Stomach (tissue), 9 donors: Measurements from ENCODE around the gene SEMA5A. TPM values are rescaled to one million over a fixed set of nuclear protein-coding genes. Genes with fewer than 3 reads are reported as not detected.

Experiments used
- DNase-seq, 2 donors: peaks; one replicate each; pipeline versions ENCODE4 v3.0.0 to v3.0.0-alpha.2; 2013 to 2019
- H3K27ac ChIP-seq, 5 donors: fragments of 200-600 bp in 4 of 5; sonication (generic) in 4 of 5; one replicate each; pipeline ENCODE4 v1.5.1; 2013 to 2019; ENCODE audit warnings: mild to moderate bottlenecking in 1 of 5, moderate library complexity in 1 of 5
- H3K27me3 ChIP-seq, 3 donors: fragments of 200-600 bp; sonication (generic); one replicate each; pipeline ENCODE4 v1.5.1; 2017 to 2019; ENCODE audit warnings: mixed run types in 1 of 3
- H3K36me3 ChIP-seq, 4 donors: fragments of 200-600 bp; sonication (generic); 1 replicate in 3 of 4; 2 replicates in 1 of 4; pipeline ENCODE4 v1.5.1; 2016 to 2019
- H3K4me1 ChIP-seq, 4 donors: fragments of 200-600 bp; sonication (generic); one replicate each; pipeline ENCODE4 v1.5.1; 2016 to 2019
- H3K4me3 ChIP-seq, 4 donors: fragments of 200-600 bp; sonication (generic) in 3 of 4; one replicate each; pipeline ENCODE4 v1.5.1; 2016 to 2019; ENCODE audit warnings: mild to moderate bottlenecking in 1 of 4
- H3K9me3 ChIP-seq, 4 donors: fragments of 200-600 bp; sonication (generic); one replicate each; pipeline ENCODE4 v1.5.1; 2016 to 2019
- EP300 ChIP-seq: sonication (generic); formaldehyde crosslinking; IDR thresholded peaks from one replicate; pipeline ENCODE4 v1.6.1; 2017; ENCODE audit warnings: antibody characterized with exemption
- POLR2A ChIP-seq, 4 donors: fragments of 450-650 bp; IDR thresholded peaks; one replicate each; pipeline ENCODE4 v1.6.1; 2016; ENCODE audit warnings: antibody characterized with exemption in 4 of 4, control low read depth in 2 of 4, mild to moderate bottlenecking in 1 of 4, moderate library complexity in 1 of 4
- POLR2AphosphoS5 ChIP-seq, 3 donors: sonication (generic); formaldehyde crosslinking; IDR thresholded peaks; one replicate each; pipeline ENCODE4 v1.6.1; 2016; ENCODE audit warnings: antibody characterized with exemption in 3 of 3
- WGBS, 5 donors: extraction: QIAGEN DNeasy Blood & Tissue Kit in 3 of 5; methylation state at CpG; one replicate each; pipeline versions ENCODE4 v1.1.5 to v1.1.7; 2013 to 2018; 5-methylcytosine and 5-hydroxymethylcytosine counted together
- intact Hi-C: fragments of 100-400 bp; cut with DNase I; formaldehyde crosslinking; loops from one replicate; pipeline ENCODE4 v1.15.1; 2023; ENCODE audit warnings: low total_unique reads
- polyA plus RNA-seq, 3 donors: library from polyadenylated mRNA; stranded (reverse); fragments of 200-250 nt; gene quantifications; one replicate each; pipeline ENCODE4 v1.2.3, GENCODE V29; 2013
- total RNA-seq, 5 donors: library from RNA; depleted of rRNA; stranded (reverse); fragments of >200 nt; gene quantifications; one replicate each; pipeline versions ENCODE4 v1.1.0 to v1.2.3, GENCODE V29; 2014 to 2016
- TF ChIP-seq, protein P1 (sequence below), 7 experiments: fragments of 450-650 bp in 4 of 7; fragments of 200-600 bp in 3 of 7; sonication (generic) in 3 of 7; IDR thresholded peaks; one replicate each; pipeline ENCODE4 v1.5.1; 2016 to 2019; ENCODE audit warnings: antibody characterized with exemption in 7 of 7, control low read depth in 2 of 7, mild to moderate bottlenecking in 1 of 7
- donor health status: healthy with polysubstance abuse.
- donor health status: Bipolar disorder and iron deficiency.
- donor health status: healthy.

SEMA5A gene
- total and polyA plus RNA-seq, 8 donors: 0.62 to 26.4 (median 3.2) TPM

DNA sequence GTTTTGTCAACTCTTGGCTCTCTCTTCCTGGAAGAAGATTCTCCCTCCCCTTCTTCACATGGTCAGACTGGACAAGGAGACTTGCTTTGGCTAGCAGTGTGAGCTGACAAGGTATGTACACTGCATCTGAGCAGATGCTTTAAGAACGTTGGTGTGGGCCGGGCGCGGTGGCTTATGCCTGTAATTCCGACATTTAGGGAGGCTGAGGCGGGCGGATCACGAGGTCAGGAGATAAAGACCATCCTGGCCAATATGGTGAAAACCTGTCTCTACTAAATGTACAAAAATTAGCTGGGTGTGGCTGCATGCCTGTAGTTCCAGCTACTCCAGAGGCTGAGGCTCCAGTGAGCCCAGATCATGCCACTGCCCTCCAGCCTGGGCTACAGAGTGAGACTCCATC lies 26.4 kb upstream of the SEMA5A start:
- TF ChIP-seq POLR2A (IDR thresholded peaks at IDR 0.05) (no peak), POLR2AphosphoS5 (IDR thresholded peaks at IDR 0.05) (no peak), EP300 (no peak)
- TF ChIP-seq, protein P1, sequence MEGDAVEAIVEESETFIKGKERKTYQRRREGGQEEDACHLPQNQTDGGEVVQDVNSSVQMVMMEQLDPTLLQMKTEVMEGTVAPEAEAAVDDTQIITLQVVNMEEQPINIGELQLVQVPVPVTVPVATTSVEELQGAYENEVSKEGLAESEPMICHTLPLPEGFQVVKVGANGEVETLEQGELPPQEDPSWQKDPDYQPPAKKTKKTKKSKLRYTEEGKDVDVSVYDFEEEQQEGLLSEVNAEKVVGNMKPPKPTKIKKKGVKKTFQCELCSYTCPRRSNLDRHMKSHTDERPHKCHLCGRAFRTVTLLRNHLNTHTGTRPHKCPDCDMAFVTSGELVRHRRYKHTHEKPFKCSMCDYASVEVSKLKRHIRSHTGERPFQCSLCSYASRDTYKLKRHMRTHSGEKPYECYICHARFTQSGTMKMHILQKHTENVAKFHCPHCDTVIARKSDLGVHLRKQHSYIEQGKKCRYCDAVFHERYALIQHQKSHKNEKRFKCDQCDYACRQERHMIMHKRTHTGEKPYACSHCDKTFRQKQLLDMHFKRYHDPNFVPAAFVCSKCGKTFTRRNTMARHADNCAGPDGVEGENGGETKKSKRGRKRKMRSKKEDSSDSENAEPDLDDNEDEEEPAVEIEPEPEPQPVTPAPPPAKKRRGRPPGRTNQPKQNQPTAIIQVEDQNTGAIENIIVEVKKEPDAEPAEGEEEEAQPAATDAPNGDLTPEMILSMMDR (IDR thresholded peaks at IDR 0.05): no peak
- Histone ChIP-seq H3K9me3 (no peaks in the 10 kb centered on the region), H3K27ac (no peak overlapping the region), H3K36me3 (no peaks in the 10 kb centered on the region), H3K27me3 (no peaks in the 10 kb centered on the region), H3K4me3 (no peak overlapping the region), H3K4me1 (no peaks in the 10 kb centered on the region)
- intact Hi-C loops: no loop called here
- WGBS, 5 donors: 85 to 92% (median 87%) methylated on average over 8 of the region's 8 CpGs
- DNase-seq: no peak

DNA sequence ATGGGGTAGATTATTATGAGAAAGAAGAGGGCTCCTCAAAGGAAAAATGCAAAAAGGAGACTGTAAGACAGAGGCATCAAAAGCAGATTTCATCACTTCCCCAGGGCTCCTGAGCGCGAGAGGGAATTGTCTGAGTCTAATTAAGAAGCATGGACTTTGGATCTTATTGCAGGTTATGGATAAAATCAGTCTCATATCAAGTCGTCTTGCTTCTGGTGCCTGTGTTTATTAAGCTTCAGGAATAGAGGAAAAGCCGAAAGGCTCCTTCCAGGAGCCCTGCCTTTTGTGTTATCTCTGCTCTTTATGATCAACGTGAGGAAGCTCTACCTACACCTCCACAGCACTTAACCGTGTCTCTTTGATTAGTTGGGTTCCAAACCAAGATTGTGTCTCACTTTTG lies 25.0 kb upstream of the SEMA5A start:
- TF ChIP-seq POLR2AphosphoS5 (IDR thresholded peaks at IDR 0.05): no peak
- TF ChIP-seq EP300: no peak
- TF ChIP-seq, protein P1 (IDR thresholded peaks at IDR 0.05): no peak
- no peak for TF ChIP-seq POLR2A (IDR thresholded peaks at IDR 0.05)
- Histone ChIP-seq H3K27ac (no peak overlapping the region), H3K4me3 (no peak overlapping the region), H3K9me3 (no peaks in the 10 kb centered on the region), H3K36me3 (no peaks in the 10 kb centered on the region), H3K4me1 (no peaks in the 10 kb centered on the region), H3K27me3 (no peaks in the 10 kb centered on the region)
- DNase-seq: no peak
- WGBS, 5 donors: 71 to 80% (median 78%) methylated on average over 6 of the region's 6 CpGs
- intact Hi-C loops: no loop called here

DNA sequence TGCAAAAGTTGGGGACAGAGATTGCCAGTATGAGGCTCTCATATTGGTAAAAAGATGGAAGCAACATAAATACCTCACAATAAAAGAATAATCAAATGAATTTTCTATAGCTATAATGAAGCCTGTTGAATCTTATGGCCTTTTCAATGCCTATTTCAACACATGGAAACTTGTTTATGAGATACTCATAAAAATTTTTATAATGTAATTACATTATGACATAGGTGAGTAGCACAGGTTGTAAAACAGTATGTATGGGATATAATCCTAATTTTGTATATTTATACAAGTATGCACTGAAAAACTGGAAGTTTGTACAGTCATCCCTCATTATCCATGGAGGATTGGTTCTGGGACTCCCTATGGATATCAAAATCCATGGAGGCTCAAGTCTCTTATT lies 21.2 kb upstream of the SEMA5A start:
- Histone ChIP-seq H3K4me1 (no peaks in the 10 kb centered on the region), H3K4me3 (no peak overlapping the region), H3K27me3 (peaks cover 0 to 5% (median 0%) of the 10 kb centered on the region in 3 donors), H3K27ac (no peak overlapping the region), H3K36me3 (no peaks in the 10 kb centered on the region), H3K9me3 (no peaks in the 10 kb centered on the region)
- intact Hi-C loops: no loop called here
- DNase-seq: no peak
- TF ChIP-seq, protein P1 (IDR thresholded peaks at IDR 0.05): no peak
- TF ChIP-seq POLR2AphosphoS5 (IDR thresholded peaks at IDR 0.05) (no peak), POLR2A (IDR thresholded peaks at IDR 0.05) (no peak), EP300 (no peak)

DNA sequence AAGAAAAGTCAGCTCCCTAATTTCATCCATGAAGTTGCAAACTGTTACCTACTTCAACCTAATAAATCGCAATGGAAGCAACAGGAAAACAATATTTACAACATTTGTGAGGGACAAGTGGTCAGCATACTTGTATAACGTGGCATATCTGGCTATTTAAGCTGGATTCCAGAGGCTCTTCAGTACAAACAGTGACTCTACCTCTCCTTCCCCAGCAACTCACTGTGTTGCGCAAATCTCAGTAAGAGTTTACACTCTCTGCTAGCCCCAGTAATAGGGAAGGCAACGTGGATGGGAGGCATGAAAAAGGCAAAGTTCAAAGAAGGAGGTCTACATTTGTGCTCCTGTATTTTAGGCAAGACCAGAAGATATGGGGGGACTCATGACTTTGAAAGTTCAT lies 18.9 kb upstream of the SEMA5A start:
- Histone ChIP-seq H3K36me3 (no peaks in the 10 kb centered on the region), H3K27ac (no peak overlapping the region), H3K4me1 (no peaks in the 10 kb centered on the region), H3K9me3 (no peaks in the 10 kb centered on the region), H3K27me3 (peaks cover 0 to 5% (median 0%) of the 10 kb centered on the region in 3 donors), H3K4me3 (no peak overlapping the region)
- 61 to 80% (median 72%) methylated on average over 4 of the region's 4 CpGs for WGBS, 5 donors
- intact Hi-C loops: no loop called here
- TF ChIP-seq, protein P1 (IDR thresholded peaks at IDR 0.05): no peak
- no peak for TF ChIP-seq EP300
- TF ChIP-seq POLR2A (IDR thresholded peaks at IDR 0.05): no peak
- no peak for TF ChIP-seq POLR2AphosphoS5 (IDR thresholded peaks at IDR 0.05)
- no peak for DNase-seq
